HG02642 (cell line): ENCODE results near the gene SIK3.
"Not testable (repeated sequence)": the region's sequence is repeated elsewhere in the genome, so short reads cannot be mapped to it uniquely, and the experiment has no call there.

Experiments
- ATAC-seq: cut with Tn5 transposase; IDR thresholded peaks from one replicate; pipeline ENCODE4 v1.9.1; 2021; ENCODE audit warnings: mild to moderate bottlenecking; ENCODE audit not compliant: unreplicated experiment, poor library complexity

The SIK3 gene

DNA sequence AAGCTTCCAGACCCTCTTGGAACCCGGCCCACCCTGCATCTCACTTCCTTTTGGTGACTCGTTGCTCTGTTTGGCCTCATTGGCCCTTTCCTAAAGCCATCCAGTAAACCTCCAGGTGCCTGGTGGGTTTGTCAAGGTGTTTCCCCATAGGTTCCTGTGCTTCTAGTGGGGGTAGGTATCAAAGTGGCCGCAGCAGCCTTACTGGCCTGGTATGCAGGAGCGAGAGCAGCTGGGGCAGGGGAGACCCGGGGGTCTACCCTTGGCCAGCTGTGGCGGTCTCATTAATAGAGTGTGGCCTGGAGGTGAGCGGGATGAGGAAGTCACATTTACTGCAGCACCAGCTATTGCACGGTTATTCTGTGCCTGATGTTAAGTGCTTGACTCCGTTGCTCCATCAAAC lies 279.2 kb downstream of the SIK3 start:
- no peak for ATAC-seq

DNA sequence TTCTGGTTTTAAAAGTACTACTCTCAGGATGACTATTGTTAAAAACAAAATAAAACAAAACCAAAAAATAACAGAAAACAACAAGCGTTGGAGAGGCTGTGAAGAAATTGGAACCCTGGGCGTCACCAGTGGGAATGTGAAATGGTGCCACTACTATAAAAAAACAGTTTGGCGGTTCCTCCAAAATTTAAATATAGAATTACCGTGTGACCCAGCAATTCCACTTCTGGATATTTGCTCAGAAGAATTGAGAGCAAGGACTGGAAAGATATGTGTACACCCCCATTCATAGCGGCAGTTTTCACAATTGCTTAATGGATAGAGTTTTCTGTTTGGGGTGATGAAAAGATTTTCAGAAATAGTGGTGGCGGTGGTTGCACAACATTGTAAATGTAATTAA lies 283.7 kb downstream of the SIK3 start:
- ATAC-seq, result no peak

GRCh38 chr11:116813781-116814471 lies 284.3 kb downstream of the SIK3 start:
- no peak for ATAC-seq

GRCh38 chr11:116813170-116813569 lies 285.1 kb downstream of the SIK3 start:
- no peak for ATAC-seq

- ATAC-seq, result no peak
Measured at GRCh38 chr11:116812109-116812508, 286.1 kb downstream of the SIK3 start.

- no peak for ATAC-seq
Measured at GRCh38 chr11:116811194-116811593, 287.0 kb downstream of the SIK3 start.

DNA sequence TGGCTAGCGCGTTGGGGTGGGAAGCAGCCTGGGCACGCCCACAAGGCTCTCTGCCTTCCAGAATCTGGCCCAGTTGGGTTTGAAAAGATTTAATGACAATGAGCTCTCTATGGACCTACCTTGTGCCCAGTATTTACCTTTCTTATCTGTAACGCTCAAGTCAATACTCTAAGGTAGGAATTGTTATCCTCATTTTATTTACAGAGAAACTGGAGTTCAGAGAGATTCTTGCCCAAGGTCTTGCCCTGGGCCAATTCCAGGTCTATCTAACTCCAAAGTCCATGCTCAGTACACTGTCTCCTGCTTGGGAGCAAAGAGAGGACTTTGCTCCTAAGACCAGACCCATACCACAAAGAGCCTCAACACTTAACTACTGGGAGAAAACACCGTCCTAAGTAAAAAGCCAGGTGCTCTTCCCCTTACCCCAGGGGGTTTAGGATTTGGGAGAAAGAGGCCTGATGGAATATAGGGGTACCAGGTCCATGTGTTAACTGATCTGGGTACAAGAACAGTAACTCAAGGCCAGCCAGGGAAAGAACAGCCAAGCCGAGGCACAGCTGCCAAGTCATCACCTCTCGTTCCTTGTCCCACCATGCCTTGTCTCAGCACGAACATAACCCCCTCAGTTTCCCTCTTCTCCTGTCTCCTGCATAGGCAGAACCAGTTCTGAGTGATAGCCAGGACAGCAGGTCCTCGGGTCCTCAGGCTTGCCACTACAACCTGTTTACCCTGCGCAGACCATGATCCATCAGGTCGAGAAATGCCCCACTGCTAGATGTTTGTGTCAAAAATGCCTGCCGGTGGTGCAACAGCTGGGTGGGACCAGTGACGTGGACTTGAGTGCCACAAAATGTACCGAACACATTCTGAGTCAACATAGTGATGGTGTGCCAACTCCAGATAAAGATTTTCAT lies 289.7 kb downstream of the SIK3 start:
- no peak for ATAC-seq

- no peak for ATAC-seq
Measured at GRCh38 chr11:116807601-116808261, 290.5 kb downstream of the SIK3 start.

- ATAC-seq, result no peak
Measured at GRCh38 chr11:116804001-116804400, 294.2 kb downstream of the SIK3 start.

GRCh38 chr11:116801662-116802061 lies 296.6 kb downstream of the SIK3 start:
- not testable (repeated sequence) for ATAC-seq

- no peak for ATAC-seq
Measured at GRCh38 chr11:116800610-116801009, 297.6 kb downstream of the SIK3 start.

DNA sequence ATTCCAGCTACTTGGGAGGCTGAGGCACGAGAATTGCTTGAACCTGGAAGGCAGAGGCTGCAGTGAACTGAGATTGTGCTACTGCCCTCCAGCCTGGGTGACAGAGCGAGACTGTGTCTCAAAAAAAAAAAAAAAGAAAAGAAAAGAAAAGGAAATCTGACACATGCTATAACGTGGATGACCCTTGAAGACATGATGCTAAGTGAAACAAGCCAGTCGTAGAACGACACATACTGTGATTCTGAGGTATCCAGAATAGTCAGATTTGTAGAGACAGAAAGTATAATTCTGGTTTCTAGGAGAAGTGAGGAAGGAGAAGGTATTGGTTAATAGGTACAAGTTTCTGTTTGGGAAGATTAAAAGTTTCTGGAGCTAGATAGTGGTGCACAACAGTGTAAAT lies 299.9 kb downstream of the SIK3 start:
- no peak for ATAC-seq

DNA sequence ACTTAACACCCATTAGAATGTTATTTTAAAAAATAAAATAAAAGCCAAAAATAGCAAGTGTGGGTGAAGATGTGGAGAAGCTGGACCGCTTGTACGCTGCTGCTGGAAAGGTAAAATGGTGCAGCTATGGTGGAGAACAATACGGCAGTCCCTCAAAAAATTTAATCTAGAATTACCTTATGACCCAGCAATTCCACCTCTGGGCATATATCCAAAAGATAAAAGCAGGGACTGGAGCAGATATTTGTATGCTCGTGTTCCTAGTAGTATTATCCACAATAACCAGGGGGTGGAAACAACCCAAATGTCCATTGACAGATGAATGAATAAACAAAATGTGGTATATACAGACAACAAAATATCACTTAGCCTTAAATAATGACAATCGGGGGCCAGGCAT lies 300.4 kb downstream of the SIK3 start:
- no peak for ATAC-seq

- ATAC-seq, result no peak
Measured at GRCh38 chr11:116796548-116796947, 301.7 kb downstream of the SIK3 start.

DNA sequence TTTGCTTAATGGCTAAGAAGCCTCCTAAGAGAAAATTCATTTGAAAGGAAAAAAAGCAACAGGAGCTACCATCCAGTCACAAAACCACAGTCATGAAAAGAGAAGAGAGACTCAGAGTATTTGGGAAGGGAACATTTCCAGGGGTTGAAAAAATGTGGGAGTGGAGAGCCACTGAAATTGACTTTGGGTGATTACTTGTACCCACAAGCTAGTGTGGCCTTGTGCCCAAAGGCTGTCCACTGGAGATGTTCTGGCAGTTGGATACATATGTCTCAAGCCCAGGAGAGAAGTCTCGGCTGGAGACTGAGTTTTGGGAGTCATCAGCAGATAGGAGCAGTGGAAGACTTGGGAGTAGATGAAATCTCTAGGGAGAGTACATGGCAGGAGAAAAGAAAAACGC lies 303.4 kb downstream of the SIK3 start:
- no peak for ATAC-seq

DNA sequence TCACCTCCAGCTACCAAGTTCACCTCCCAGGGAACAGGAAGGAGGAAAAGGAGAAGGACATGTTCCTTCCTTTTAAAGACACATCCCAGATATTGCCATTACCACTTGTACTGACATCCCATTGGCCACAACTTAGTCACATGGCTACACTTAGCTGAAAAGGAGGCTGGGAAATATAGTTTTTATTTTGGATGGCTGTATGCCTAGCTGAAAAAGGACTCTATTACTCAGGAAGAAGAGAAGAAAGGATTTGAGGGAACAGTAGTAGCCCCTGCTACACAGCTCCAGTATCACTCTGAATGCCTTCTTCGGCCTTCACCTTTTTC lies 304.5 kb downstream of the SIK3 start:
- ATAC-seq, result no peak
